Smooth muscle cell (in vitro differentiated cells): ENCODE measurements around the gene BANF2. TPM values are rescaled to one million over a fixed set of nuclear protein-coding genes. Genes with fewer than 3 reads are reported as not detected.

Experiments used
- DNase-seq: peaks from one replicate; lab custom pipeline; 2025; ENCODE audit not compliant: unreplicated experiment; lab: John Stamatoyannopoulos, UW
- H2AFZ ChIP-seq: fragments of 200-600 bp; sonication (generic); 2 replicates; pipeline ENCODE4 v1.6.0; 2016; ENCODE audit warnings: antibody characterized with exemption, low read depth, mild to moderate bottlenecking
- H3F3A ChIP-seq: fragments of 200-600 bp; sonication (generic); 2 replicates; pipeline ENCODE4 v1.6.0; 2017; ENCODE audit warnings: antibody characterized with exemption, low read depth
- H3K27ac ChIP-seq: fragments of 200-600 bp; sonication (generic); 2 replicates; pipeline ENCODE4 v1.5.1; 2016; ENCODE audit warnings: low read depth, mild to moderate bottlenecking
- H3K27me3 ChIP-seq: fragments of 200-600 bp; sonication (generic); 2 replicates; pipeline ENCODE4 v1.6.1; 2016; ENCODE audit warnings: low read depth, mild to moderate bottlenecking
- H3K36me3 ChIP-seq: fragments of 200-600 bp; sonication (generic); 2 replicates; pipeline ENCODE4 v1.5.1; 2016; ENCODE audit warnings: low read depth
- H3K4me1 ChIP-seq: fragments of 200-600 bp; sonication (generic); 2 replicates; pipeline ENCODE4 v1.5.1; 2016; ENCODE audit warnings: low read depth
- H3K4me2 ChIP-seq: fragments of 200-600 bp; sonication (generic); 2 replicates; pipeline ENCODE4 v1.6.0; 2016; ENCODE audit warnings: mild to moderate bottlenecking
- H3K4me3 ChIP-seq: fragments of 200-600 bp; sonication (generic); 2 replicates; pipeline ENCODE4 v1.5.1; 2016; ENCODE audit warnings: mild to moderate bottlenecking
- H3K79me2 ChIP-seq: fragments of 200-600 bp; sonication (generic); 2 replicates; pipeline ENCODE4 v1.6.0; 2016; ENCODE audit warnings: low read depth, mild to moderate bottlenecking
- H3K9ac ChIP-seq: fragments of 200-600 bp; sonication (generic); 2 replicates; pipeline ENCODE4 v1.6.0; 2016; ENCODE audit warnings: low read depth
- H3K9me3 ChIP-seq: fragments of 200-600 bp; sonication (generic); replicated peaks from 2 replicates; pipeline ENCODE4 v1.5.1; 2016; ENCODE audit warnings: low read depth
- H4K20me1 ChIP-seq: fragments of 200-600 bp; sonication (generic); 2 replicates; pipeline ENCODE4 v1.6.0; 2016; ENCODE audit warnings: low read depth
- CTCF ChIP-seq: fragments of 200-600 bp; sonication (generic); IDR thresholded peaks from 2 replicates; pipeline ENCODE4 v1.5.1; 2017; ENCODE audit warnings: borderline replicate concordance, mild to moderate bottlenecking, antibody characterized with exemption; ENCODE audit not compliant: insufficient read depth, poor library complexity, severe bottlenecking
- WGBS: methylation state at CpG from one replicate; pipeline ENCODE4 v1.1.7; 2016; ENCODE audit warnings: low lambda C conversion rate; 5-methylcytosine and 5-hydroxymethylcytosine counted together
- polyA plus RNA-seq: library from polyadenylated mRNA; unstranded; fragments of >200 nt; fragmentation: Nextera tagmentation; extraction: Ambion mirVana; gene quantifications from 2 replicates; pipeline ENCODE4 v1.2.1, GENCODE V29; 2016
- total RNA-seq: library from RNA; depleted of rRNA; stranded (reverse); fragments of >200 nt; gene quantifications from 2 replicates; pipeline ENCODE4 v1.2.3, GENCODE V29; 2014

BANF2 gene
- total and polyA plus RNA-seq, 2 experiments from 2014 or later: not detected

- Histone ChIP-seq H3K27ac (no peak overlapping the region), H3K4me2 (no peak overlapping the region), H2AFZ (no peak overlapping the region), H3F3A (no peaks in the 10 kb centered on the region), H3K4me1 (no peaks in the 10 kb centered on the region), H3K4me3 (no peak overlapping the region), H4K20me1 (no peaks in the 10 kb centered on the region), H3K27me3 (no peaks in the 10 kb centered on the region), H3K9ac (no peak overlapping the region), H3K9me3 (no peaks in the 10 kb centered on the region), H3K79me2 (no peaks in the 10 kb centered on the region), H3K36me3 (no peaks in the 10 kb centered on the region)
- 90% methylated on average over 1 of the region's 1 CpG for WGBS
- no peak for DNase-seq
- TF ChIP-seq CTCF: no peak
These were observed 2.6 kb upstream of the BANF2 start for GRCh38 chr20:17697171-17697570.

- TF ChIP-seq CTCF: no peak
- DNase-seq: no peak
- Histone ChIP-seq H3K9me3 (no peaks in the 10 kb centered on the region), H3K4me2 (no peak overlapping the region), H3K4me1 (no peaks in the 10 kb centered on the region), H3K27me3 (no peaks in the 10 kb centered on the region), H2AFZ (no peak overlapping the region), H3K79me2 (no peaks in the 10 kb centered on the region), H3K9ac (no peak overlapping the region), H4K20me1 (no peaks in the 10 kb centered on the region), H3K4me3 (no peak overlapping the region), H3F3A (no peaks in the 10 kb centered on the region), H3K27ac (no peak overlapping the region), H3K36me3 (no peaks in the 10 kb centered on the region)
- 64% methylated on average over 5 of the region's 5 CpGs for WGBS
These were observed 1.4 kb upstream of the BANF2 start for GRCh38 chr20:17698384-17698783.

- Histone ChIP-seq H3K4me3 (no peak overlapping the region), H3K27me3 (no peaks in the 10 kb centered on the region), H2AFZ (no peak overlapping the region), H3K9ac (no peak overlapping the region), H3K9me3 (no peaks in the 10 kb centered on the region), H4K20me1 (no peaks in the 10 kb centered on the region), H3K4me1 (no peaks in the 10 kb centered on the region), H3F3A (no peaks in the 10 kb centered on the region), H3K4me2 (no peak overlapping the region), H3K36me3 (no peaks in the 10 kb centered on the region), H3K79me2 (no peaks in the 10 kb centered on the region), H3K27ac (no peak overlapping the region)
- TF ChIP-seq CTCF: no peak
- 91% methylated on average over 7 of the region's 7 CpGs for WGBS
- DNase-seq: no peak
These were observed 871 bp downstream of the BANF2 start for GRCh38 chr20:17700637-17701036.

GRCh38 chr20:17701826-17702225 is 2.1 kb downstream of the BANF2 start:
- Histone ChIP-seq H3K27me3 (no peaks in the 10 kb centered on the region), H3K27ac (no peak overlapping the region), H2AFZ (no peak overlapping the region), H3F3A (no peaks in the 10 kb centered on the region), H3K4me3 (no peak overlapping the region), H4K20me1 (no peaks in the 10 kb centered on the region), H3K9ac (no peak overlapping the region), H3K79me2 (no peaks in the 10 kb centered on the region), H3K36me3 (no peaks in the 10 kb centered on the region), H3K4me2 (no peak overlapping the region), H3K4me1 (no peaks in the 10 kb centered on the region), H3K9me3 (no peaks in the 10 kb centered on the region)
- DNase-seq: no peak
- WGBS: 85% methylated on average over 4 of the region's 4 CpGs
- TF ChIP-seq CTCF: no peak
